HCT116 (cell line): ENCODE results near the gene FAT1. TPM values are rescaled to one million over a fixed set of nuclear protein-coding genes. Genes with fewer than 3 reads are reported as not detected.

Source experiments
- ATAC-seq: fragments of 200-7000 bp; cut with Tn5 transposase; 2 replicates; pipeline ENCODE4 v1.9.1; 2020; ENCODE audit warnings: mild to moderate bottlenecking, moderate library complexity
- BruUV-seq: library from RNA; stranded (reverse); fragments of 400-500 nt; replicated peaks from 2 replicates; lab custom pipeline; 2021; lab: Mats Ljungman, UMichigan
- CTCF ChIA-PET: fragments of 300-600 bp; sonication (Branson Sonifier 250); formaldehyde crosslinking; loops from one replicate; lab custom pipeline; 2021; ENCODE audit warnings: antibody characterized with exemption; lab: Charles Lee
- POLR2A ChIA-PET: fragments of 300-600, 350-600 bp; sonication (Branson Sonifier 250); formaldehyde crosslinking; loops from one replicate; lab custom pipeline; 2021; ENCODE audit warnings: antibody characterized with exemption; lab: Charles Lee
- RAD21 ChIA-PET, 2 experiments: fragments of 300-600 bp; sonication (Branson Sonifier 250); formaldehyde crosslinking; loops; one replicate each; lab custom pipeline; 2023; ENCODE audit warnings: low total read pairs in 2 of 2; ENCODE audit not compliant: uncharacterized antibody in 2 of 2, unreplicated experiment in 2 of 2, low non-redundant PET in 1 of 2; lab: Charles Lee
- DNase-seq: peaks from one replicate; pipeline ENCODE4 v3.0.0-alpha.2; 2010; ENCODE audit warnings: low read depth, low spot score
- H2AFZ ChIP-seq: fragments of 200-600 bp; shearing (Covaris generic), sonication (generic); 2 replicates; pipeline ENCODE4 v1.6.1; 2017; ENCODE audit warnings: low read depth, mixed run types, mixed read lengths, antibody characterized with exemption, low read length; ENCODE audit not compliant: poor library complexity, severe bottlenecking
- H3K27ac ChIP-seq: 2 replicates; pipeline ENCODE4 v1.5.1; 2012; ENCODE audit warnings: low read depth, low read length
- H3K27me3 ChIP-seq: fragments of 200-600 bp; sonication (generic); 2 replicates; pipeline ENCODE4 v1.6.1; 2016; ENCODE audit warnings: mixed run types, low read length, mixed read lengths; ENCODE audit not compliant: insufficient read depth
- H3K36me3 ChIP-seq, 2 experiments: fragments of 200-500 bp in 1 of 2; fragments of 200-600 bp in 1 of 2; sonication (Bioruptor generic) in 1 of 2; sonication (generic) in 1 of 2; 2 replicates each; pipeline versions ENCODE4 v1.5.1 to v1.6.1; 2014 to 2016; ENCODE audit warnings: low read length in 2 of 2, inconsistent platforms in 1 of 2, mixed read lengths in 1 of 2, mixed run types in 1 of 2; ENCODE audit not compliant: insufficient read depth in 2 of 2, control insufficient read depth in 1 of 2
- H3K4me1 ChIP-seq, 2 experiments: fragments of 200-600 bp in 1 of 2; sonication (generic) in 1 of 2; 2 replicates each; pipeline versions ENCODE4 v1.5.1 to v1.6.1; 2012 to 2017; ENCODE audit warnings: low read length in 2 of 2, inconsistent platforms in 1 of 2, mild to moderate bottlenecking in 1 of 2, mixed read lengths in 1 of 2, mixed run types in 1 of 2, moderate library complexity in 1 of 2; ENCODE audit not compliant: insufficient read depth in 2 of 2, control insufficient read depth in 1 of 2
- H3K4me2 ChIP-seq: fragments of 200-600 bp; sonication (generic); 2 replicates; pipeline ENCODE4 v1.6.1; 2017; ENCODE audit warnings: mixed run types, low read length, mixed read lengths
- H3K4me3 ChIP-seq, 2 experiments: fragments of 200-600 bp in 1 of 2; sonication (generic) in 1 of 2; replicated peaks in 1 of 2; 2 replicates each; pipeline ENCODE4 v1.5.1; 2011 to 2016; ENCODE audit warnings: low read length in 2 of 2, control low read depth in 1 of 2, low read depth in 1 of 2, mild to moderate bottlenecking in 1 of 2, mixed read lengths in 1 of 2, mixed run types in 1 of 2
- H3K79me2 ChIP-seq: fragments of 200-600 bp; sonication (generic); 2 replicates; pipeline ENCODE4 v1.6.1; 2017; ENCODE audit warnings: mild to moderate bottlenecking, mixed run types, low read length, moderate library complexity, mixed read lengths; ENCODE audit not compliant: insufficient read depth
- H3K9ac ChIP-seq: fragments of 200-600 bp; sonication (generic); 2 replicates; pipeline ENCODE4 v1.6.1; 2016; ENCODE audit warnings: low read length, mixed read lengths
- H3K9me2 ChIP-seq: fragments of 200-600 bp; sonication (generic), shearing (Covaris generic); 2 replicates; pipeline ENCODE4 v1.6.1; 2017; ENCODE audit warnings: mixed run types, mild to moderate bottlenecking, moderate library complexity; ENCODE audit not compliant: insufficient read depth
- H3K9me3 ChIP-seq, 2 experiments: fragments of 200-500 bp in 1 of 2; fragments of 200-600 bp in 1 of 2; sonication (Bioruptor generic) in 1 of 2; sonication (generic) in 1 of 2; 2 replicates each; pipeline ENCODE4 v1.6.1; 2014 to 2017; ENCODE audit warnings: low read length in 2 of 2, mixed read lengths in 2 of 2, inconsistent platforms in 1 of 2, low read depth in 1 of 2, mild to moderate bottlenecking in 1 of 2, mixed run types in 1 of 2, moderate library complexity in 1 of 2; ENCODE audit not compliant: control insufficient read depth in 1 of 2, insufficient read depth in 1 of 2
- H4K20me1 ChIP-seq: fragments of 200-600 bp; sonication (generic), shearing (Covaris generic); 2 replicates; pipeline ENCODE4 v1.6.1; 2017; ENCODE audit warnings: mixed run types, mild to moderate bottlenecking, moderate library complexity; ENCODE audit not compliant: insufficient read depth
- CEBPB ChIP-seq: IDR thresholded peaks from 2 replicates; pipeline ENCODE4 v1.6.1; 2012; ENCODE audit warnings: low read depth
- EZH2phosphoT487 ChIP-seq: fragments of 200-600 bp; IDR thresholded peaks from 2 replicates; pipeline ENCODE4 v1.6.1; 2018; ENCODE audit warnings: antibody characterized with exemption, borderline replicate concordance
- FOSL1 ChIP-seq: IDR thresholded peaks from 2 replicates; pipeline ENCODE4 v1.6.1; 2012; ENCODE audit warnings: low read depth
- JUND ChIP-seq: IDR thresholded peaks from 2 replicates; pipeline ENCODE4 v1.6.1; 2012
- POLR2AphosphoS5 ChIP-seq: IDR thresholded peaks from 2 replicates; pipeline ENCODE4 v1.6.1; 2011; ENCODE audit warnings: mild to moderate bottlenecking, low read depth, low read length, moderate library complexity
- SRF ChIP-seq: IDR thresholded peaks from 2 replicates; pipeline ENCODE4 v1.6.1; 2012; ENCODE audit warnings: low read depth
- TCF7L2 ChIP-seq: IDR thresholded peaks from 2 replicates; pipeline ENCODE4 v1.7.0; 2011; ENCODE audit warnings: borderline replicate concordance, inconsistent platforms; ENCODE audit not compliant: insufficient read depth, insufficient read length; ENCODE audit errors: extremely low read depth
- YY1 ChIP-seq: IDR thresholded peaks from 2 replicates; pipeline ENCODE4 v1.6.1; 2011; ENCODE audit warnings: low read length, low read depth, moderate library complexity, mild to moderate bottlenecking; ENCODE audit not compliant: insufficient replicate concordance; ENCODE audit errors: extremely low read depth
- intact Hi-C: fragments of 100-400 bp; cut with micrococcal nuclease; formaldehyde crosslinking; loops from 2 replicates; pipeline ENCODE4 v1.10.0; 2022
- total RNA-seq: library from RNA; stranded (reverse); gene quantifications from one replicate; pipeline ENCODE4 v1.2.1, GENCODE V29; 2021; ENCODE audit not compliant: unreplicated experiment

Gene FAT1
- total RNA-seq, 1 experiment from 2014 or later: 676 TPM

DNA sequence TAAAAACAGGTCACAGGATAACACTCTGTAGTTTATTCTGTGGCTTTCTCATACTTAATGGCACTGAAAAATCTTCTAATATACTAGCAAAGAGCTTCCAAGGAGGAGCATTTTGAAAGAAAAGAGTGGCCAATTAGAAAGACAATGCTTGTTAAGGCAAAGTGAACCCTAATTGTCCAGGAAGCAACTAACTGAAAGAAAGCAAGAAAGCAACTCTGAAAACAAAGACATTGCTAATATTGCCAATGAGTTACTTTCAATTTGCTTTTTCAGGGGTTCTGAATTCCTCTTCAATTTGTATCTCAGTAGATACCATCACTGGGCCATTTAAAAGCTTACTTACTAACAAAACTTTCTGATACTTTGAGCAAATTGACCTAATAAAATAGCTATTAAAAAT lies 89.8 kb downstream of the FAT1 start:
- RAD21 ChIA-PET: no interaction called here
- Histone ChIP-seq H3K4me1 (no peaks in the 10 kb centered on the region), H3K9me3 (no peaks in the 10 kb centered on the region), H2AFZ (no peak overlapping the region), H3K4me2 (no peak overlapping the region), H3K9me2 (no peaks in the 10 kb centered on the region), H4K20me1 (peaks cover 55% of the 10 kb centered on the region), H3K27me3 (no peaks in the 10 kb centered on the region), H3K9ac (no peak overlapping the region), H3K4me3 (no peak overlapping the region), H3K36me3 (peaks cover 86 to 95% of the 10 kb centered on the region in 2 experiments), H3K27ac (no peak overlapping the region), H3K79me2 (peaks cover 100% of the 10 kb centered on the region)
- DNase-seq (no peak), ATAC-seq (no peak)
- intact Hi-C loops: no loop called here
- TF ChIP-seq EZH2phosphoT487 (no peak), TCF7L2 (no peak), JUND (no peak), FOSL1 (no peak), CEBPB (no peak)
- CTCF ChIA-PET: no interaction called here
- POLR2A ChIA-PET: no interaction called here
- no TSS peak for BruUV-seq

DNA sequence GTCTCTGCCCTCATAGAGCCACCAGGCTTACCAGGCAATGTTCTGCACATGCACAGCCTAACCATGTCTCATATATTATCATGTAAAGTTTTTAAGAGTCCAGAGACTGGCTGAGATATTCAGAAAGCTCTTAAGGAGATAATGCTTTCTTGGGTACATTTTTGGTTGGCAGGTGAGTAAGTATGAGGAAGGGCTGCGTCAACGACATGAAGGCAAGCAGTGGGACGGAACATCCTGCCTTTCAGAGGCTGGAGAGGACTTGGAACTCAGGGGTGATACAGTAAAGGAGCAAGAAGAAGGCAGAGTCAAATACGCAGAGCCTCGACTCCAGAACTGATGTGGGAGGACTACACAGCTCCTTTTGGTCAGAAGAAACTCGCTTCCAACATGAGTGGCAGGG lies 93.5 kb downstream of the FAT1 start:
- Histone ChIP-seq H3K9ac (no peak overlapping the region), H3K79me2 (peaks cover 93% of the 10 kb centered on the region), H3K4me3 (no peak overlapping the region), H3K4me1 (peaks cover 0 to 14% of the 10 kb centered on the region in 2 experiments; a peak in 1 of 4 replicates), H4K20me1 (peaks cover 39% of the 10 kb centered on the region), H3K27me3 (no peaks in the 10 kb centered on the region), H3K27ac (peak overlapping the region; percentile 7; the same call in 1 of the 2 replicates), H3K4me2 (no peak overlapping the region), H3K36me3 (peaks cover 77 to 89% of the 10 kb centered on the region in 2 experiments), H2AFZ (no peak overlapping the region), H3K9me3 (no peaks in the 10 kb centered on the region)
- ATAC-seq: peak; percentile 13; the same call in 1 of the 2 replicates
- CTCF ChIA-PET: no interaction called here
- no peak for DNase-seq
- no TSS peak for BruUV-seq
- RAD21 ChIA-PET: no interaction called here
- no peak for TF ChIP-seq POLR2AphosphoS5
- no peak for TF ChIP-seq JUND
- no peak for TF ChIP-seq YY1
- TF ChIP-seq SRF: no peak
- TF ChIP-seq, all 23 proteins: peak for 0
- no peaks in the 10 kb centered on the region for H3K9me2 ChIP-seq
- intact Hi-C loops: no loop called here
- POLR2A ChIA-PET: no interaction called here
